A673 (cell line): ENCODE results near the gene CADPS2. TPM values are rescaled to one million over a fixed set of nuclear protein-coding genes. Genes with fewer than 3 reads are reported as not detected.

Experiments used
- BruUV-seq: library from RNA; stranded (reverse); fragments of 400-500 nt; replicated peaks from 2 replicates; lab custom pipeline; 2021; lab: Mats Ljungman, UMichigan
- CTCF ChIA-PET: fragments of 300-600 bp; sonication (Branson Sonifier 250); formaldehyde crosslinking; loops from one replicate; lab custom pipeline; 2022; ENCODE audit warnings: antibody characterized with exemption; lab: Charles Lee
- POLR2A ChIA-PET: fragments of 300-600 bp; sonication (Branson Sonifier 250); formaldehyde crosslinking; loops from one replicate; lab custom pipeline; 2022; ENCODE audit warnings: antibody characterized with exemption; ENCODE audit not compliant: low non-redundant PET; lab: Charles Lee
- DNase-seq: peaks from one replicate; pipeline ENCODE4 v3.0.0-alpha.2; 2015; ENCODE audit warnings: low spot score
- H3K27ac ChIP-seq: fragments of 200-600 bp; sonication (generic); 2 replicates; pipeline ENCODE4 v1.5.1; 2016; ENCODE audit warnings: mixed run types, low read depth, mild to moderate bottlenecking, mixed read lengths, antibody characterized with exemption, low read length; ENCODE audit not compliant: poor library complexity, severe bottlenecking
- H3K27me3 ChIP-seq: fragments of 200-600 bp; sonication (generic); replicated peaks from 2 replicates; pipeline ENCODE4 v1.6.1; 2017; ENCODE audit warnings: mixed run types, low read depth, mild to moderate bottlenecking, mixed read lengths, antibody characterized with exemption, low read length; ENCODE audit not compliant: insufficient read depth, poor library complexity
- H3K36me3 ChIP-seq: fragments of 200-600 bp; sonication (generic); 2 replicates; pipeline ENCODE4 v1.6.1; 2016; ENCODE audit warnings: mixed run types, mild to moderate bottlenecking, mixed read lengths, antibody characterized with exemption, low read length; ENCODE audit not compliant: insufficient read depth, poor library complexity, severe bottlenecking
- H3K4me1 ChIP-seq: fragments of 200-600 bp; sonication (generic); 2 replicates; pipeline ENCODE4 v1.6.1; 2017; ENCODE audit warnings: mixed run types, mild to moderate bottlenecking, mixed read lengths, antibody characterized with exemption, low read length; ENCODE audit not compliant: insufficient read depth, poor library complexity, severe bottlenecking
- H3K4me3 ChIP-seq: fragments of 200-600 bp; sonication (generic); 2 replicates; pipeline ENCODE4 v1.5.1; 2016; ENCODE audit warnings: low read depth, mixed run types, mild to moderate bottlenecking, mixed read lengths, low read length; ENCODE audit not compliant: poor library complexity, severe bottlenecking
- H3K9me3 ChIP-seq: fragments of 200-600 bp; sonication (generic); 2 replicates; pipeline ENCODE4 v1.6.1; 2016; ENCODE audit warnings: mixed run types, low read depth, mild to moderate bottlenecking, mixed read lengths, antibody characterized with exemption, low read length; ENCODE audit not compliant: poor library complexity, severe bottlenecking
- EZH2 ChIP-seq: fragments of 200-600 bp; sonication (generic); IDR thresholded peaks from 2 replicates; pipeline ENCODE4 v1.6.1; 2017; ENCODE audit warnings: borderline replicate concordance, low read depth, mild to moderate bottlenecking, mixed read lengths, antibody characterized with exemption, low read length; ENCODE audit not compliant: poor library complexity, severe bottlenecking
- intact Hi-C: fragments of 100-400 bp; cut with micrococcal nuclease; formaldehyde crosslinking; loops from one replicate; pipeline ENCODE4 v1.10.0; 2022; ENCODE audit not compliant: unreplicated experiment
- total RNA-seq: library from RNA; stranded (reverse); gene quantifications from 2 replicates; pipeline ENCODE4 v1.2.3, GENCODE V29; 2021
- TF ChIP-seq, protein P1 (sequence below): fragments of 300-800, 200-600 bp; sonication (generic); conservative IDR thresholded peaks from 2 replicates; pipeline ENCODE4 v1.5.1; 2017; ENCODE audit warnings: low read depth, mild to moderate bottlenecking, antibody characterized with exemption, low read length, moderate library complexity, mixed read lengths

Gene CADPS2
- total RNA-seq, 1 experiment from 2014 or later = 81.3 TPM

GRCh38 chr7:122727354-122727753 lies 158.9 kb downstream of the CADPS2 start:
- intact Hi-C loops = no loop called here
- no peak for DNase-seq
- Histone ChIP-seq H3K4me3 (no peak overlapping the region), H3K27ac (no peak overlapping the region), H3K9me3 (no peaks in the 10 kb centered on the region), H3K4me1 (peaks cover 29% of the 10 kb centered on the region), H3K27me3 (no peaks in the 10 kb centered on the region), H3K36me3 (peaks cover 3% of the 10 kb centered on the region)
- no TSS peak for BruUV-seq
- TF ChIP-seq, protein P1, sequence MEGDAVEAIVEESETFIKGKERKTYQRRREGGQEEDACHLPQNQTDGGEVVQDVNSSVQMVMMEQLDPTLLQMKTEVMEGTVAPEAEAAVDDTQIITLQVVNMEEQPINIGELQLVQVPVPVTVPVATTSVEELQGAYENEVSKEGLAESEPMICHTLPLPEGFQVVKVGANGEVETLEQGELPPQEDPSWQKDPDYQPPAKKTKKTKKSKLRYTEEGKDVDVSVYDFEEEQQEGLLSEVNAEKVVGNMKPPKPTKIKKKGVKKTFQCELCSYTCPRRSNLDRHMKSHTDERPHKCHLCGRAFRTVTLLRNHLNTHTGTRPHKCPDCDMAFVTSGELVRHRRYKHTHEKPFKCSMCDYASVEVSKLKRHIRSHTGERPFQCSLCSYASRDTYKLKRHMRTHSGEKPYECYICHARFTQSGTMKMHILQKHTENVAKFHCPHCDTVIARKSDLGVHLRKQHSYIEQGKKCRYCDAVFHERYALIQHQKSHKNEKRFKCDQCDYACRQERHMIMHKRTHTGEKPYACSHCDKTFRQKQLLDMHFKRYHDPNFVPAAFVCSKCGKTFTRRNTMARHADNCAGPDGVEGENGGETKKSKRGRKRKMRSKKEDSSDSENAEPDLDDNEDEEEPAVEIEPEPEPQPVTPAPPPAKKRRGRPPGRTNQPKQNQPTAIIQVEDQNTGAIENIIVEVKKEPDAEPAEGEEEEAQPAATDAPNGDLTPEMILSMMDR = no peak
- TF ChIP-seq EZH2 = no peak
- CTCF ChIA-PET = no interaction called here
- POLR2A ChIA-PET = no interaction called here

- Histone ChIP-seq H3K36me3 (peaks cover 3% of the 10 kb centered on the region), H3K4me1 (peaks cover 29% of the 10 kb centered on the region), H3K27ac (no peak overlapping the region), H3K4me3 (no peak overlapping the region), H3K9me3 (no peaks in the 10 kb centered on the region), H3K27me3 (no peaks in the 10 kb centered on the region)
- TF ChIP-seq EZH2 = no peak
- TF ChIP-seq, protein P1 = no peak
- CTCF ChIA-PET = interaction anchor here (0.6 kb wide), 2 partner anchors 21 to 244 kb away, joined by 5 to 6 read pairs; no protein-coding TSS in a partner anchor
- POLR2A ChIA-PET = interaction anchor here (0.7 kb wide), 1 partner anchor 243 kb away, joined by 5 read pairs; no protein-coding TSS in a partner anchor
- DNase-seq = peak; percentile 78
- intact Hi-C loops = no loop called here
- no TSS peak for BruUV-seq
These were observed 159.4 kb downstream of the CADPS2 start for GRCh38 chr7:122726881-122727280.

DNA sequence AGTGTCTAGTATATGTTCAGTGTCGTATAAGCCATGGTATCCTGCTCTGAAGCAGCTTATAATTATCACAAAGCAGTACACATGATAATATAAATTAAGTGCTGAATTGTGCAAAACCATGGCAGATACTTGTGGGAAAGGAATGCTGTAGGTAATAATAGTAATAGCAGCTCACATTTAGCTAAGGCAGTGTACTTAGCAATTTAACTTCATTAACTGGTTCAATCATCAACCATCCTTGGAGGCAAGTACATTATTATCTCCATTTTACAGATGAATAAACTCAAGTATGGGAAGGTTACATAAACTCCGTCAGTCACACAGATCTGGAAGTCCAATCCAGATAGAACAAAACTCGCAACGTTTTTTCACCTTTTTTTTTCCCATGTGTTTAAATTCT lies 161.9 kb downstream of the CADPS2 start:
- H3K4me1 ChIP-seq = peaks cover 29% of the 10 kb centered on the region
- CTCF ChIA-PET = no interaction called here
- no TSS peak for BruUV-seq
- TF ChIP-seq, protein P1 = no peak
- TF ChIP-seq EZH2 = no peak
- no peak overlapping the region for H3K4me3 ChIP-seq
- POLR2A ChIA-PET = no interaction called here
- no peaks in the 10 kb centered on the region for H3K27me3 ChIP-seq
- H3K36me3 ChIP-seq = peaks cover under 1% of the 10 kb centered on the region
- H3K9me3 ChIP-seq = no peaks in the 10 kb centered on the region
- DNase-seq = no peak
- no peak overlapping the region for H3K27ac ChIP-seq
- intact Hi-C loops = no loop called here
